A673 (cell line): ENCODE data around the gene CCDC92.

Experiments used
- CTCF ChIP-seq: fragments of 300-800, 200-600 bp; sonication (generic); conservative IDR thresholded peaks from 2 replicates; pipeline ENCODE4 v1.5.1; 2017; ENCODE audit warnings: low read depth, mild to moderate bottlenecking, antibody characterized with exemption, low read length, moderate library complexity, mixed read lengths
- EZH2 ChIP-seq: fragments of 200-600 bp; sonication (generic); IDR thresholded peaks from 2 replicates; pipeline ENCODE4 v1.6.1; 2017; ENCODE audit warnings: borderline replicate concordance, low read depth, mild to moderate bottlenecking, mixed read lengths, antibody characterized with exemption, low read length; ENCODE audit not compliant: poor library complexity, severe bottlenecking

DNA sequence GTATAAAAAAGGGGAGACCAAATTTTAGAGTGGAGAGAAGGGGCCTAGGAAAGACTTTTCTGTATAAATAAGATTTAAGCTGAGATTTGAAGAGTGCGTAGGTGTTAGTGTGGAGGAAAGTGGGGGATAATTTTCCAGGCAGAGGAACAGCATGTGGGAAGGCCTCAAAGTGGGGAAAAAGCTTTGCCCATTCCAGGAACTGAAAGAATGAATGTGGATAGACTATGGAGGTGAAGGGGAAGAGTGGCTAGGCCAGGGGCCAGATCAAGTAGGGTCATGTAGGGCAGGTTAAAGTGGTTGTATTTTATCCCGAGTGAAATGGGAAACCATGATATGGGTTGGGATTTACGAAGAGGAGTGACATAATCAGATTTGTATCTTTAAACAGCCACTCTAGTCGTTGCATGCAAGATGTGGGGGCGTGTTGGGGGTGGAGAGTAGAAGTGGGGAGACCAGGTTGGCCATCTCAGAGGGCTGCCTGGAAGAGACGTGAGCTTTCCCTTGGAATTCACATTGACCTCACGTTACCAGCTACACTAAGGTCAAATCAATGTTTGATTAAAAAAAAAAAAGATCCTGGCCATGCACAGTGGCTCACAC is 3.7 kb upstream of the CCDC92 start:
- TF ChIP-seq CTCF: no peak
- no peak for TF ChIP-seq EZH2
